MM.1S (cell line): ENCODE measurements around the gene CHCHD6.

Source experiments
- DNase-seq: peaks from one replicate; pipeline ENCODE4 v3.0.0-alpha.2; 2015
- H2AFZ ChIP-seq: fragments of 300-600 bp; sonication (generic); 2 replicates; pipeline ENCODE4 v1.6.0; 2016; ENCODE audit warnings: antibody characterized with exemption, low read length
- H3F3A ChIP-seq: fragments of 300-600 bp; sonication (generic); 2 replicates; pipeline ENCODE4 v1.6.1; 2016; ENCODE audit warnings: mild to moderate bottlenecking, antibody characterized with exemption, low read length, moderate library complexity, mixed read lengths; ENCODE audit not compliant: insufficient read depth
- H3K27ac ChIP-seq: fragments of 300-600 bp; sonication (generic); 2 replicates; pipeline ENCODE4 v1.5.1; 2016; ENCODE audit warnings: mild to moderate bottlenecking, low read length
- H3K27me3 ChIP-seq: fragments of 300-600 bp; sonication (generic); replicated peaks from 2 replicates; pipeline ENCODE4 v1.6.0; 2016; ENCODE audit warnings: low read length; ENCODE audit not compliant: insufficient read depth
- H3K36me3 ChIP-seq: fragments of 300-600 bp; sonication (generic); replicated peaks from 2 replicates; pipeline ENCODE4 v1.6.1; 2016; ENCODE audit warnings: mild to moderate bottlenecking, low read length, mixed read lengths; ENCODE audit not compliant: insufficient read depth
- H3K4me1 ChIP-seq: fragments of 300-600 bp; sonication (generic); 2 replicates; pipeline ENCODE4 v1.6.1; 2016; ENCODE audit warnings: low read length, mixed read lengths
- H3K4me2 ChIP-seq: fragments of 300-600 bp; sonication (generic); 2 replicates; pipeline ENCODE4 v1.6.0; 2016; ENCODE audit warnings: low read depth, low read length
- H3K4me3 ChIP-seq: fragments of 300-600 bp; sonication (generic); 2 replicates; pipeline ENCODE4 v1.5.1; 2016; ENCODE audit warnings: low read length, mixed read lengths
- H3K79me2 ChIP-seq: fragments of 300-600 bp; sonication (generic); 2 replicates; pipeline ENCODE4 v1.6.1; 2016; ENCODE audit warnings: mixed run types, low read length, mixed read lengths
- H3K9ac ChIP-seq: fragments of 300-600 bp; sonication (generic); 2 replicates; pipeline ENCODE4 v1.6.1; 2016; ENCODE audit warnings: low read length, mixed read lengths
- H3K9me2 ChIP-seq: fragments of 300-600 bp; sonication (generic); replicated peaks from 2 replicates; pipeline ENCODE4 v1.6.1; 2016; ENCODE audit warnings: mild to moderate bottlenecking, low read length, mixed read lengths; ENCODE audit not compliant: insufficient read depth
- H3K9me3 ChIP-seq: fragments of 300-600 bp; sonication (generic); replicated peaks from 2 replicates; pipeline ENCODE4 v1.6.1; 2016; ENCODE audit warnings: mild to moderate bottlenecking, low read length, mixed read lengths; ENCODE audit not compliant: insufficient read depth
- H4K20me1 ChIP-seq: fragments of 300-600 bp; sonication (generic); 2 replicates; pipeline ENCODE4 v1.6.1; 2016; ENCODE audit warnings: mild to moderate bottlenecking, low read length, moderate library complexity, mixed read lengths; ENCODE audit not compliant: insufficient read depth
- EZH2 ChIP-seq: fragments of 300-600 bp; sonication (generic); optimal IDR thresholded peaks from 2 replicates; pipeline ENCODE3; 2017; ENCODE audit warnings: low read depth, mild to moderate bottlenecking, antibody characterized with exemption, low read length, mixed read lengths
- EZH2phosphoT487 ChIP-seq: fragments of 300-600 bp; sonication (generic); IDR thresholded peaks from 2 replicates; pipeline ENCODE4 v1.6.1; 2018; ENCODE audit warnings: antibody characterized with exemption, low read length
- TF ChIP-seq, protein P1 (sequence below): fragments of 300-600 bp; sonication (generic); IDR thresholded peaks from 2 replicates; pipeline ENCODE4 v1.5.1; 2016; ENCODE audit warnings: antibody characterized with exemption, low read length, mixed read lengths

CHCHD6 gene

DNA sequence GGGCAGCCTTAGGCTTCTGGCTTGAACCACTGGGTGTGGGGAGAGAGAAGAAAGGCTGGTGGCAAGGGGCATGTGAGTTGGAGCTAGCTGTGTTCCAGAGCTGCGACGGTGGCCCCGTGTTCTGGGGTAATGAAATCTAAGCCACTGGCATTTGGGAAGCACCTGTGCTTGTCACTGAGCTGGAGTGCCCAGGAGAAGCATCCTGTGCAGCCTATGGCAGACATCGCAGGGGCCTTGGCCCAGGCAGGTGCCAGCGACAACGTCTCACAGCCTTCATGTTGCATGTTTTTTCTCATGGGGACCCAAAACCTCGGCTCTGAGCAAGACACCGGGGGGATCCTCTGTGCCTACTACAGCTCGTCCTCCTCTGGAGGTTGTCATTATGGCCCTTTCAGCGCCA is 187.8 kb downstream of the CHCHD6 start:
- H3F3A ChIP-seq: no peaks in the 10 kb centered on the region
- TF ChIP-seq EZH2phosphoT487 (no peak), EZH2 (no peak)
- TF ChIP-seq, protein P1, sequence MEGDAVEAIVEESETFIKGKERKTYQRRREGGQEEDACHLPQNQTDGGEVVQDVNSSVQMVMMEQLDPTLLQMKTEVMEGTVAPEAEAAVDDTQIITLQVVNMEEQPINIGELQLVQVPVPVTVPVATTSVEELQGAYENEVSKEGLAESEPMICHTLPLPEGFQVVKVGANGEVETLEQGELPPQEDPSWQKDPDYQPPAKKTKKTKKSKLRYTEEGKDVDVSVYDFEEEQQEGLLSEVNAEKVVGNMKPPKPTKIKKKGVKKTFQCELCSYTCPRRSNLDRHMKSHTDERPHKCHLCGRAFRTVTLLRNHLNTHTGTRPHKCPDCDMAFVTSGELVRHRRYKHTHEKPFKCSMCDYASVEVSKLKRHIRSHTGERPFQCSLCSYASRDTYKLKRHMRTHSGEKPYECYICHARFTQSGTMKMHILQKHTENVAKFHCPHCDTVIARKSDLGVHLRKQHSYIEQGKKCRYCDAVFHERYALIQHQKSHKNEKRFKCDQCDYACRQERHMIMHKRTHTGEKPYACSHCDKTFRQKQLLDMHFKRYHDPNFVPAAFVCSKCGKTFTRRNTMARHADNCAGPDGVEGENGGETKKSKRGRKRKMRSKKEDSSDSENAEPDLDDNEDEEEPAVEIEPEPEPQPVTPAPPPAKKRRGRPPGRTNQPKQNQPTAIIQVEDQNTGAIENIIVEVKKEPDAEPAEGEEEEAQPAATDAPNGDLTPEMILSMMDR: no peak
- H3K4me2 ChIP-seq: no peak overlapping the region
- no peaks in the 10 kb centered on the region for H3K79me2 ChIP-seq
- H4K20me1 ChIP-seq: no peaks in the 10 kb centered on the region
- H3K27ac ChIP-seq: no peak overlapping the region
- H3K9me2 ChIP-seq: no peaks in the 10 kb centered on the region
- no peaks in the 10 kb centered on the region for H3K27me3 ChIP-seq
- DNase-seq: no peak
- no peaks in the 10 kb centered on the region for H3K36me3 ChIP-seq
- no peaks in the 10 kb centered on the region for H3K9me3 ChIP-seq
- peaks cover 9% of the 10 kb centered on the region; the same call in 1 of the 2 replicates for H3K4me1 ChIP-seq
- no peak overlapping the region for H3K4me3 ChIP-seq
- no peak overlapping the region for H3K9ac ChIP-seq
- no peak overlapping the region for H2AFZ ChIP-seq

DNA sequence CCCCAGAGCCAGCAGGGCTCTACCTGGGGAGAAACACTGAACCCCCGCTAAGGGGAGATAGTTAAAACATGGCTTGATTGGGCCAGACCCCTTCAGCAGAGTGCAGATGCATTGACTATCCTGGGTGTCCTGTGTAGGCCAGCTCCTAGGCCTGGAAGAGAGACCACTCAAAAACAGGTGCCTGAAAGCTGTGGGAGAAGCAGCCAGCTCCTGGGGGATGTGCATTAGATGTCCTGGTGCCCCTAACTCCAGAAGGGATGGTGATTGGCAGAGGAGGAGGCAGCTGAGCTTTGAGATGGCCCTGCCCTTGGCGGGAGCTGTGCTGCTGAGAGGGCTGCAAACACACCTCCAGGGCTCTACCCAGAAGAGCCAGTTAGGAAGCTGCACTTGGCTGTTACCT is 189.6 kb downstream of the CHCHD6 start:
- Histone ChIP-seq H3K9me2 (no peaks in the 10 kb centered on the region), H4K20me1 (no peaks in the 10 kb centered on the region), H3K9ac (no peak overlapping the region), H3F3A (no peaks in the 10 kb centered on the region), H3K79me2 (no peaks in the 10 kb centered on the region), H3K4me3 (no peak overlapping the region), H3K9me3 (no peaks in the 10 kb centered on the region), H3K4me2 (no peak overlapping the region), H2AFZ (no peak overlapping the region), H3K27ac (no peak overlapping the region), H3K36me3 (no peaks in the 10 kb centered on the region), H3K27me3 (no peaks in the 10 kb centered on the region), H3K4me1 (peaks cover 9% of the 10 kb centered on the region; the same call in 1 of the 2 replicates)
- TF ChIP-seq, protein P1: no peak
- TF ChIP-seq EZH2 (no peak), EZH2phosphoT487 (no peak)
- DNase-seq: no peak

DNA sequence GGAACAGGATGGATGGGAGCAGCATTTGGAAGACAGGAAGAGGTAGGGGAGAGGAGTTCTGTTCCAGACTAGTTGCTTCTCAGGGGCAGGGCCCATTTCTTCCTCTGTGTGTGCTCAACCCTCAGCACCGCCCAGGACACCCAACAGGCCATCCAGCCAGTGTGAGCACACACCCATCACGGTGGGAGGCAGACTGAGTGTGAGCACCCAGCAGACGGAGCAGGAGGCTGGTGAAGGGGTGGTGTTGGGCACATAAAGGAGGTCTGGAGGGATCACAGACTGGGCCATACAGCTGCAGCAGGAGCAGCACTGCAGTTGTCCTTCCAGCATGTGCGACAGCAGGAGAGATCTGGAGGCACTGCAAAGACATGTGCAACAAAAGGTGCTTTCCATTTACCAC is 190.4 kb downstream of the CHCHD6 start:
- H3K9ac ChIP-seq: no peak overlapping the region
- peaks cover 9% of the 10 kb centered on the region; the same call in 1 of the 2 replicates for H3K4me1 ChIP-seq
- TF ChIP-seq, protein P1: no peak
- TF ChIP-seq EZH2phosphoT487 (no peak), EZH2 (no peak)
- no peak for DNase-seq
- H4K20me1 ChIP-seq: no peaks in the 10 kb centered on the region
- no peaks in the 10 kb centered on the region for H3K27me3 ChIP-seq
- no peaks in the 10 kb centered on the region for H3F3A ChIP-seq
- no peak overlapping the region for H3K4me3 ChIP-seq
- no peaks in the 10 kb centered on the region for H3K9me3 ChIP-seq
- H3K4me2 ChIP-seq: no peak overlapping the region
- no peaks in the 10 kb centered on the region for H3K79me2 ChIP-seq
- H2AFZ ChIP-seq: no peak overlapping the region
- no peak overlapping the region for H3K27ac ChIP-seq
- no peaks in the 10 kb centered on the region for H3K9me2 ChIP-seq
- no peaks in the 10 kb centered on the region for H3K36me3 ChIP-seq
